ENCODE data around the gene CWC27.

CWC27 gene

DNA sequence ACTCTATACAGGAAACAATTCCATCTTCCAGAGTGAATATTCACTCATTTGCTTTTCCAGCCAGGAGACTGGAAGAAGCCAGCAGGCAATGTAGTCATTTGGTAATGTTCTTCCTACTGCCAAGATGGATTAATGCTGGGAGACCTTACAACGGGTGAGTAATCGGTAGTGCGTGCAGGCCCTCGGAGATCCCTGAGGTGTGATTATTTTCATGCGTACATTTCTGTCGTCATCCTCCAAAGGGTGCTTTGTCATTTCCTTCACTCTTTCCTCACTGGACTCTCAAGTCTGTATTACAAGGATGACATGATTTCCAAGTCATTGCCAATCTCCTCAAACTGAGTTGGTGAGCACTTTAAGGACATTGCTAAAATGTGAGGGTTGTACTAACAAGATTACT is 263.5 kb downstream of the CWC27 start:
- DNase-seq (ENCODE audit: low read depth in 3 of 3, low spot score in 1 of 3): no peak

- no peak for DNase-seq (ENCODE audit: low read depth in 3 of 3, low spot score in 1 of 3)
Observed at GRCh38 chr5:65034029-65034812, 265.5 kb downstream of the CWC27 start.

- DNase-seq (ENCODE audit: low read depth in 3 of 3, low spot score in 1 of 3): no peak
Observed at GRCh38 chr5:65034813-65035209, 266.1 kb downstream of the CWC27 start.

- DNase-seq (ENCODE audit: low read depth in 3 of 3, low spot score in 1 of 3): peak; percentile 51 to 58 (median 55)
Observed at GRCh38 chr5:65035211-65036206, 266.8 kb downstream of the CWC27 start.

- DNase-seq (ENCODE audit: low read depth in 3 of 3, low spot score in 1 of 3): no peak
Observed at GRCh38 chr5:65037831-65038815, 269.4 kb downstream of the CWC27 start.

DNA sequence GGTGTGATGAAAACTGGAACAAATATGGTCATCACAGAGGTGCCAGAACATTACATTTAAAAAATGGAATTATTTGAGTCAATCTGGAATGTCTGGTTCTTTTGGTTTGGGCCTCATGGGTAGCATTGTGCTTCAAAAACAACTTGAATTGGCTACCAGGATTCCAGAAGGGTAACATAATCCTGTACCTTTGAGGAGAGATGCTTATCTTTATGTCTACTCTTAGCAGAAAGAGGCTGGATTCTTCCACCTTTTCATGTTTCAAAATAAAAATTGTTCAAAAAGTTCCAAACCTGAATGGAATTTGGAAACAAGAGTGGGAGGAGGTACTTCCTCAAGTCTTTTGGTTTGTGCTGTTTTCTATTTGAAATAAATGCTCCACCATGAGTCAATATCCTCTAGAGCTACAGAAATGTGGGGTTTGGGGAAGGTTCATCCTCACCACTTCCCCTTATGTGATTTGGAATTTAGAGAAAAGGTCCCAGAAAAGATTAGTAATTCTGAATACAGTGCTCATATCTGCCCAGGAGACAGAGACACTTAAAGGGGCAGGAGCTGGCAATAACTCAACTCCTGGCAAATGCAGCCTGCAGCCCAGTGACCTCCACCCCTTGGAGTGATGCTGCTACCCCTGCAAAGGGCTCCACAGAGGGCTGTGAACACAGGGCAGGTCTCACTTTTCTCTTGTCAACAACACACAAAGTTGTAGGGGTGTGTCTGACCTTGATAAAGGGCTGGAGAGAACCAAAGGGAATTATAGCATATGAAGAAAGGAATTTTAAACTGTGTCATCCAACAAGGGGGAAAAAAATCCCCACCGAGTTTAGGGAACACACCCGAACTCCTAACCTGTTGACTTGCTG is 272.8 kb downstream of the CWC27 start:
- no peak for DNase-seq (ENCODE audit: low read depth in 3 of 3, low spot score in 1 of 3)

GRCh38 chr5:65043843-65044359 is 275.2 kb downstream of the CWC27 start:
- DNase-seq (ENCODE audit: low read depth in 3 of 3, low spot score in 1 of 3): no peak

DNA sequence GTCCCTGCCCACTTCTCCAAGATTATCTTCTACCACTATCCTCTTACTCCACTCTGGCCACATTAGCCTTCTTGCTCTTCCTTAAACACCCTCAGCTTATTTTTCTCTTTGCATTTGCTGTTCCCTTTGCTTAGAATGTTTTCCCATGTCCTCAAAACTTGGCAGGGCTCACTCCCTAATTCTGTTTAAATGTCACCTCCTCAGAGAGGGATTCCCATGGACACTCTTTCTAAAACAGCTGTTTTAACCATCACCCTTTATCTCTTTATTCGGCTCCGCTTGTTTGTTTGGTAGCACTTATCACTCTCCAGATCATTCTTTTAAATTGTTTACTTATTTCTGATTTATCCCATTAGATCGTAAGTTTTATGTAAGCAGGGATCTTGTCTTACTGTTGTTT is 278.5 kb downstream of the CWC27 start:
- no peak for DNase-seq (ENCODE audit: low read depth in 3 of 3, low spot score in 1 of 3)

DNA sequence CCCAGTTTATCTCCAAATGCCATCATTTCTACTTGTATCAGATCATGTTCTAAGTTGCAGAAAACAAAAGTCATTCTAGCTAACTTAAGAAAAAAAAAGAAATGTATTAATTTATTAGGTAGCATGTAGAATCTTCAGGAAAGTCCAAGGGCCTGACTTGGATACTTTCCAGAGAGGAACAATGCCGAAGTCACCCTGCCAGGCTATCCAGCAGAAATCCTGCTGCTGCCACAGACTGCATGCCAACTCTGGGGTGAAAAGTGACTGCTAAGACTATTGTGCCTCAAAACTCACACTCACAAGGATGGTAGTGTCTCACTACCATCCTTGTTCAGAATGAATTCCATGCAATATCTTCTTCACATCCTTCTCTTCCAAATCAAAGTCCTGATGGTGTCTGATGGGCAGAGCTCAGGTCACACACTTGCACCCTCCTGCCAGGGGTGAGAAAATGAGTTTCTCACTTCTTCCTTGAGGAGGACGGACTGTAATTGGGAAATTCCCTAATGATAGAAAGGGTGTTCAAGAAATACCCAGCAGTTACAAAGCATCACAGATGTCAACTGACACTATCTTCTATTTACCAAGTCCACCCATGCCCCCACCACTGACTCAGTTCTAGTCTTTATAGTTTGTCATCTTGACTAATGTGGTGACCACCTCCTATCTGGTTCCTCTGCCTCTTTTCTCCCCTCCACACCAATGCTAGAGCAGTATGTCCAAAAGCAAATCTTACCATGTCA is 279.4 kb downstream of the CWC27 start:
- no peak for DNase-seq (ENCODE audit: low read depth in 3 of 3, low spot score in 1 of 3)

GRCh38 chr5:65050140-65050539 is 281.4 kb downstream of the CWC27 start:
- no peak for DNase-seq (ENCODE audit: low read depth in 3 of 3, low spot score in 1 of 3)

DNA sequence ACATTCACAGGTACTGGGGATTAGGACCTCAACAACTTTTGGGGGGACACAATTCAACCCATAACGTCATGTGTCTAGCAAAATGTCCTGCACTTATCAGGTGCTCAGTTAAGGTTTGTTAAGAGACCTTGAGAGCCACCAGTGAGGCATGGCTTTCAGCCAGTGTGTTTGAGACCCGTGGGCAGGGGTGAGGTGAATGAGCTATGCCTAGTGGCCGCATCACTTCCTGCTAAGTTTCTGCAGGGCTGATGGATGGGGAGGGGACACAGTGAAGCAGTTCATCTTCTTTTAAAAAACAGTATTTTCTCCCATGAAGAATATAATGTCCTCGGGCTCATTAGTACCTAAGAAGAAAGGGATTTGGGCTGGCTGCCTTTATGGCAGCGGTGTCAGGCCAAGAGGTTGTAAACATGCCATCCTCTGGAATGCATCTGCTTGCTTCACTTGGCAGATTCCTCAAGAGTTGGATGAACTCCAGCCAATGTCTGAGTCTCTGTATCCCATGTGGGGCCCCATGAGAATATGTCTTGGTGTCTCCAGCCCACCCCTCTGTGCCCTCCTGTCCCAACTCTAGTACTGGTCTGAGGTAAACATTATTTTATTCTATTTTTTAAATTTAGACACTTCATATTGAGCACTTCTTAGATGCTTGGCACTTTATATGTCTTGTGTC is 282.2 kb downstream of the CWC27 start:
- DNase-seq (ENCODE audit: low read depth in 3 of 3, low spot score in 1 of 3): no peak

DNA sequence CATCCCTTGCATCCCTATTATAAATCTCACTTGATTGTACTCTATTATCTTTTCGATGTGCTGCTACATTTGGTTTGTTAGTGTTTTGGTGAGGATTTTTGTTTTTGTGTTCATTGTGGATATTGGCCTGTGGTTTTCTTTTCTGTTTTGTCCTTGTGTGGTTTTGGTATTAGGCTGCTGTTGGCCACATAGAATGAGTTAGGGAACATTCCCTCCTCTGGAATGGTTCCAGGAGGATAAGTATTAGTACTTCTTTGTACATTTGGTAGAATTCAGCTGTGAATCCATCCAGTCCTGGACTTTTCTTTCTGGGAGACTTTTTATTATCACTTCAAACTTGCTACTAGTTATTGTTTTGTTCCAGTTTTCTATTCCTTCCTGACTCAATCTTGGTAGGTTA is 287.2 kb downstream of the CWC27 start:
- no peak for DNase-seq (ENCODE audit: low read depth in 3 of 3, low spot score in 1 of 3)

GRCh38 chr5:65059681-65060598 is 291.2 kb downstream of the CWC27 start:
- DNase-seq (ENCODE audit: low read depth in 3 of 3, low spot score in 1 of 3): no peak

DNA sequence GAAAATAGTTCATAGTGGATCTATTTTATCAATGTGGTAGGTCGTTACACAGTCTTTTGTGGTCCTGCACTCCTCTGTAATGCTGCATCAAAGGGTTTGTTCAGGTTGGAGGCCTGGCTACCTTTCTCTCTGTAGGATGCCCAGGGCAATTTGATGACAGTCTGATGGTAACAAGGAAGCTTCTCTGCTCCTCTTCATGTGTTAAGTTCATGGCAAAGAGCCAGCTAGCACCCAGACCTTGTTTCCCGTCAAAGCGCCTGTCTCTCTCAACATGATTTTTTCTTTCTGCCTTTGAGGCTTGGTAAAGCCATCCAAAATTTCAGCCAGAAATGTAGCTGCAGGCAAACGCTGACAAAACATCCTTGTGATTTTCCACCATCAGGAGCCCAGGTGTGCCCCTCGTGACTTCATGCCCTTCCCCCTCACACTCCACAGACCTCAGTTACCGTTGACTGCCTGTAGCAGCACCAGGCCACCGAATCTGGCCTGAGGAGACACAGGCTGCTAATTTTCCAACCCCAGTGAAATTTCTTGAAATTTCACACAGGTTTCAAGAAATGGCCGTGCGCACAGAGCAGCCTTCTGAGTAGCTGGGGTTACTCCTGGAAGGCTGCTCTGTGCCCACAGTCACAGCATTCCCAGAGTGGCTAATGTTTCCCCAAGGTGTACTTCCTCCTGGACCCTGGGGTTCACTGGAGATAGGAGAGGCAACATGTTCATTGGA is 292.7 kb downstream of the CWC27 start:
- DNase-seq (ENCODE audit: low read depth in 3 of 3, low spot score in 1 of 3): no peak

DNA sequence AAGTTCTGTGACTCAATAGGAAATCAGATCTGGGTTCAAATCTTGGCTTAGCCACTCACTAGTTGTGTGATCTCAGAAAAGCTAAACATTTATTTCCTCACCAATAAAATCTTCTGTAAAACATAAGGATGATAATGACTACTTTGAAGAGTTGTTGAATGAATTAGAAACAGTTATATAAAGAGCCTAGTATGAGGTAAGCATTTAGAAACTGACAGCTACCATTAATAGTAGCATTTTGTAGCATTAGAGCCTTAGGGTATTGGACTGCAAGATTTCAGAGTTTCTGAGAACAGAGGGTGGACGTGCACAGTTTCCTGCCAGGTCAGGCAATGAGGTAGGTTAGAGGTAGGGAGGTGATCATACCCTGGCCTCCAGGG is 293.2 kb downstream of the CWC27 start:
- DNase-seq (ENCODE audit: low read depth in 3 of 3, low spot score in 1 of 3): no peak

GRCh38 chr5:65062469-65063083 is 293.8 kb downstream of the CWC27 start:
- no peak for DNase-seq (ENCODE audit: low read depth in 3 of 3, low spot score in 1 of 3)

All from stimulated activated CD4-positive, alpha-beta T cell treated with anti-CD3 and anti-CD28 coated beads, TNF-alpha, amount 100 ng/mL, for 1 hour (primary cell).